ENCODE measurements around the gene TOMM40L. TPM values are rescaled to one million over a fixed set of nuclear protein-coding genes. Genes with fewer than 3 reads are reported as not detected.

TOMM40L gene
- total RNA-seq, 1 experiment from 2014 or later, result 8.4 TPM

GRCh38 chr1:161197560-161198193 is 28.2 kb upstream of the TOMM40L start:
- no peak for DNase-seq (ENCODE audit: low read depth)

- peak; percentile 82 for DNase-seq (ENCODE audit: low read depth)
Measured at GRCh38 chr1:161198194-161198896, 27.5 kb upstream of the TOMM40L start.

- DNase-seq (ENCODE audit: low read depth), result peak; percentile 95
Measured at GRCh38 chr1:161198897-161199431, 26.9 kb upstream of the TOMM40L start, which contains the start of gene ADAMTS4. Gene ADAMTS4, minus strand, starts transcription at chr1:161199054. Its CDS starts 427 bp downstream, at chr1:161198627.

GRCh38 chr1:161199506-161200139 is 26.2 kb upstream of the TOMM40L start:
- DNase-seq (ENCODE audit: low read depth), result peak; percentile 37

GRCh38 chr1:161200421-161200991 is 25.4 kb upstream of the TOMM40L start:
- no peak for DNase-seq (ENCODE audit: low read depth)

- peak; percentile 62 for DNase-seq (ENCODE audit: low read depth)
Measured at GRCh38 chr1:161200992-161201835, 24.6 kb upstream of the TOMM40L start.

GRCh38 chr1:161201836-161202712 is 23.8 kb upstream of the TOMM40L start, which contains the start of gene NDUFS2:
Gene NDUFS2, plus strand, starts transcription at chr1:161202367. Its CDS starts 19 bp downstream, at chr1:161202386.
- DNase-seq (ENCODE audit: low read depth), result peak; percentile 98

GRCh38 chr1:161206411-161207140 is 19.3 kb upstream of the TOMM40L start:
- DNase-seq (ENCODE audit: low read depth), result no peak

- DNase-seq (ENCODE audit: low read depth), result no peak
Measured at GRCh38 chr1:161207173-161207572, 18.7 kb upstream of the TOMM40L start.

- peak; percentile 56 for DNase-seq (ENCODE audit: low read depth)
Measured at GRCh38 chr1:161209790-161210409, 16.0 kb upstream of the TOMM40L start.

- no peak for DNase-seq (ENCODE audit: low read depth)
Measured at GRCh38 chr1:161214369-161214768, 11.5 kb upstream of the TOMM40L start.

- no peak for DNase-seq (ENCODE audit: low read depth)
Measured at GRCh38 chr1:161215076-161215475, 10.8 kb upstream of the TOMM40L start, which contains the start of gene FCER1G. Gene FCER1G, plus strand, starts transcription at chr1:161215295. Its CDS starts 27 bp downstream, at chr1:161215322.

GRCh38 chr1:161216945-161217712 is 8.7 kb upstream of the TOMM40L start:
- DNase-seq (ENCODE audit: low read depth), result peak; percentile 71

GRCh38 chr1:161217831-161218230 is 8.0 kb upstream of the TOMM40L start:
- DNase-seq (ENCODE audit: low read depth), result no peak

GRCh38 chr1:161218301-161219077 is 7.4 kb upstream of the TOMM40L start:
- no peak for DNase-seq (ENCODE audit: low read depth)

- no peak for DNase-seq (ENCODE audit: low read depth)
Measured at GRCh38 chr1:161219078-161219892, 6.6 kb upstream of the TOMM40L start.
